WI38 (cell line): Measurements from ENCODE around the gene MXI1.
A peak's percentile ranks its signal among the peaks of the same experiment; 100 is the strongest.

Source experiments
- H3K4me3 ChIP-seq: 2 replicates; pipeline ENCODE4 v1.5.1; 2011; ENCODE audit warnings: low read depth, mild to moderate bottlenecking, control low read depth, low read length
- CTCF ChIP-seq: IDR thresholded peaks from 2 replicates; pipeline ENCODE4 v1.5.1; 2012; ENCODE audit warnings: low read depth, mild to moderate bottlenecking, control low read depth, low read length

MXI1 gene

GRCh38 chr10:110207011-110207804 is at the start of gene MXI1:
TSS of gene MXI1 (plus strand) at chr10:110207605. CDS start at chr10:110207809, 204 bp downstream.
- TF ChIP-seq CTCF = no peak
- peak within 1 kb of the TSS; percentile 83 for H3K4me3 ChIP-seq

GRCh38 chr10:110158051-110159005 is 49.1 kb upstream of the MXI1 start:
- no peak overlapping the region for H3K4me3 ChIP-seq
- no peak for TF ChIP-seq CTCF

- H3K4me3 ChIP-seq = no peak overlapping the region
- TF ChIP-seq CTCF = no peak
Measured at GRCh38 chr10:110160081-110160480, 47.3 kb upstream of the MXI1 start.

GRCh38 chr10:110160522-110160921 is 46.9 kb upstream of the MXI1 start:
- H3K4me3 ChIP-seq = no peak overlapping the region
- TF ChIP-seq CTCF = no peak

- H3K4me3 ChIP-seq = no peak overlapping the region
- TF ChIP-seq CTCF = no peak
Measured at GRCh38 chr10:110162741-110163145, 44.7 kb upstream of the MXI1 start.

- TF ChIP-seq CTCF = no peak
- no peak overlapping the region for H3K4me3 ChIP-seq
Measured at GRCh38 chr10:110163192-110163773, 44.1 kb upstream of the MXI1 start.
